HK-2 (cell line): ENCODE results near the gene RAP2A.

Experiments
- DNase-seq: peaks from one replicate; pipeline ENCODE4 v3.0.0-alpha.2; 2018; ENCODE audit not compliant: unreplicated experiment

The RAP2A gene

DNA sequence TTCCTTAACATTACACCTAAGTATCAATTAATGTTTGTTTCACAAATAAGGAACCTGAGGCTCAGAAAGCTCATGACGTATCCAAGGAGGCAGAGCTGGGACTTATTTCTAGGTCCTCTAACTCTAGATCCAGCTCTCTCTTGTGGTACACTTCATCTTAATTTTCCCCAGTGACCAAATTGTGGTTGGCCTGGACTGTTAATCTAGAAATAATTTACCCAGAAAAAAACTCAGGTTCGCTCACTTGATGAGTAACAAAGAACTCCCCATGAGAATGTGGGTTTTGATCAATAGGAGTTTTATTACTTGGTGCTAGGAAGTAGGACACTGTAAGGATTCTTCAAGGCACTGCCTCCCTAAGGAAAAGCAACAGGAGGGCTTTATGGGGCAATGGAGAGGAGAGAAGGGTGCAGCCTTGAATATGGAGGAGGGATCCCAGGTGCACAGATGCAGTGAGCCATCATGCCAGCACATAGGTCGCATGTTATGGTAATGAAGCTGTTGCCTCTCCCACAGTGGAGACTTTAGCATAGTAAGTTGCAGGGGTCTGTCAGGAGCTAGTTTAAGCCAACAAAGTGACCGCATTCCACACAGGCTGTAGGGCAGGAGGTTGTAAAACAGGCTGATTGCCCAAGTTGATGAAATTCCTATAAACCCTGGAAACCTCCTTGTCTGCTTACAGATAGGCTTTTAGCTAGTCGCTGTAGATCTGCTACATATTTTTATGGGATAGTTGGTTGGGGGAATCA, 14.7 kb downstream of the RAP2A start:
- no peak for DNase-seq

DNA sequence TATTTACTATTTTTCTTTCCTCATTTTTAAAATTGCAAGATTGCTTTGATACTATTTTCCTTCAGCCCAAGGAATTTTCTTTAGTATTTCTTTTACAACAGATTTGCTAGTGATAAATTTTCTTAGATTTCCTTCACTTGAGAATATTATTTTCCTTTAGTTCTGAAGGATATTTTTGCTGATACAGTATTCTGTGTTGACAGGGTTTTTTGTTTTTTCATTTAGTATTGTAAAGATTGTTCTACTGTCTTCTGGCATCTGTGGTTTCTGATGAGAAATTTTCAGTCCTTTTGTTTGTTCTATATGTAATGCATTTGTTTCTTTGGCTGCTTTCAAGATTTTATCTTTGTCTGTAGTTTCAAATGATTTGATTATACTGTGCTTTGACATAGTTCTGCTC, 20.7 kb downstream of the RAP2A start:
- no peak for DNase-seq

DNA sequence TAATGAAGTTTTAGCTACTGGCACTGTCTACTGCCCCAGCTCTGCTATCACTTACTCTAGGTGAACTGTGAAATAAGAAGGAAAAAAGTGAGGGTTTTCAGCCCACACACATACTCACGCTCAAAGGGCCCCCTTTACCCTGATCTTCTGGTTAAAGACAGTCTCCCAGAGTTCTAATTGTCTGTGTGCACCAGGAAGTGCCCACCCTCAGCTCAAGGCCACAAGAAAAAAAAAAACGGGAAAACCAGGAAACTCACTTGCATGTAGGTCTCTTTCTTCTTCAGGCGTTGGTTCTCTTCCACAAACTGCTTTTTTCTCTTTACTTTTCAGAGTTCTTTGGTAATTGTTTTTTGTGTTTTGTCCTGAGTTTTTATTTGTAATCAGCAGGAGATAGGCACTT, 22.1 kb downstream of the RAP2A start:
- DNase-seq: no peak

DNA sequence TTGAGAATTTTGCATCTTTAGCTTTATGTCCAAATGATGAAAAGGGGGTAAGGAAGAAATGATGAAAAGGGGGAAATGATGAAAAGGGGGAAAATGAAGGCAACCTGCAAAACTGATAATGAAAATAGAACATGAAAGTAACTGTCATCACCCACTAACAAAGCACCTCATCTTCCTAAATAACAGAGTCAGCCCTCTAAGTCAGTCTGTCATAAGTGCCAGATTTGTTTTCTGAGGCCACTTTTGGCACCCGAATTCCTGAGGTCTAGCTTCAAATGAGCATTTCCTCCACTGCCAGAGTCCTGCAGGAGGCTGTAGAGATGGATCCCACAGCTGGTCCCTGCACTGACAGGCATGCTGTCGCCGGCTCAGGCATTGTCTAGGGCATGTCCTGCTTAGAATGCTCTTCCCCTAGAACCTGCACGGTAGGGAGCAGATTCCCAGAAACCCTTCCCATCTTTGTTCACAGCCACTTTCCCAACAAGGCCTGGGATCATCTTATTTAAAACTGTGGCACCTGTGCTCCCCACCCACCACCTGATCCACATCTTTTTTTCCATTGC, 25.3 kb downstream of the RAP2A start:
- no peak for DNase-seq

DNA sequence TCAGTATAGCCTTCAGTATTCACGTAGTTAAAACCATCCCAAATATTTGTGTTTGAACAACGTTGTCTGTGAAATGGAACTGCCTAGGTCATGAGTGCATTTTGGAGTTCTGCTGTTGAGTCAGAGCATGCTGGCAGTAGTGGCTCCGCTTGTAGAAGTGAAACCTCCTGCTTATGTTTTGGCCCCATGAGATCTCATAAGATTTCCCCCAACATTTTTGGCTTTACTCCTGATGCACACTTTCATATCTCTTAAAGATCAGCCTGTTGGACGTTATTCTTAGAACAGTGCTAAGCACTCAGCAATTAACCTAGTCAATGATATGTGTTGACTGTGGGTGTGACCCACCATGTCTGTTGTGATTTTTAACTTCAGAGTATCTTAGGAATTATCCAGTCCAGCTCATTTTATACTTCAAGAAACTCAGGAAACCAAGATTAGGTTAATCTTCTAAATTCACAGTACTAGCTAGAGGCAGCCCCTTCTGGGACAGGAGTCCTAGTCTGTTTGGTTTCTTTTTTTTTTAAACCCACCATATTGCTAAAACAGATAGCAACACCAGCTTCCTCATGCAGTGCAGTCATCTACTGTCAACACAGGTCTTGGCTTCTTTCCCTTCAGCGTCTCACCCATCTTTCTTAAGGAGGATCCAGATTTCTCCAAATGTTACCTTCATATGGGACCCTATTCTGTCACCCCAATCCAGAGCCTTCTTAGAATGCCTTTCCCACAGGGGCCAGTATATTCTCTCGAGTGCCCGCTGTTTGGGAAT, 26.2 kb downstream of the RAP2A start:
- DNase-seq: no peak

DNA sequence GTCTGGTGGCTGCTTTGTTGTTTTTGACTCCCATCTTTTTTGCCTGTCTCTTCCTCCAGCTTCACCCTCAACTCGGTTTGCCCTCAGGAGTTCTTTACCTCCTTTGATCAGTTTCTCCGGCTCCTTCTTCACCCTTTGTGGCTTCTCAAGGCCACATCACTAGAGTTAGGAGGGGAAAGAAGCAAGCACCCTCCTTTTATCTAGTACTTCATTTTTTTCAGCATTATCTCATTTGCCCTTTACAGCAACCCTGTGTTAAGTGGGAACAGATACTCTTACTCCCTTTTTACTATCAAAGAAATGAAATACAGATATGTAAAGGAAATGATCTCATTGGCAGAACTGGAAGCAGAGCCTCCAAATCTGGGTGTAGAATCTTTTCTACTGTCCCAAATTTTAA, 26.9 kb downstream of the RAP2A start:
- DNase-seq: no peak

DNA sequence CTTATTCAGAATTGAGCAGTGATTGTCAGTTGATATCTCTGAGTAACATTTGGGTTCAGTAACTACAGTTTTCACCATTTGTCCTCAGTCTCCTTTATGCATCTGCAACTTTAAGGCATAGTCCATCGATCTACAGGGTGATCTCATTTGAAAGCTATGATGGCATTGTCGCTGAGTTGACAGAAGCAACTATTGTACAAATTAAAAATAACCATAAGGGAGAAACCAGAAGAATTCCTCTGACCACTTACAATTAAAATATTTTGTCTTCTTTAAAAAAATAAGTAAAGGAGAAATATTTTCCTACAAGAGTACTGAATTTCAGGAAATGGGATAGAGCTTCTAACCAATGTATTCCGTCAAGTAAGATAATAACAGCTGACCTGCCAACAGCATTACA, 30.6 kb downstream of the RAP2A start:
- no peak for DNase-seq

DNA sequence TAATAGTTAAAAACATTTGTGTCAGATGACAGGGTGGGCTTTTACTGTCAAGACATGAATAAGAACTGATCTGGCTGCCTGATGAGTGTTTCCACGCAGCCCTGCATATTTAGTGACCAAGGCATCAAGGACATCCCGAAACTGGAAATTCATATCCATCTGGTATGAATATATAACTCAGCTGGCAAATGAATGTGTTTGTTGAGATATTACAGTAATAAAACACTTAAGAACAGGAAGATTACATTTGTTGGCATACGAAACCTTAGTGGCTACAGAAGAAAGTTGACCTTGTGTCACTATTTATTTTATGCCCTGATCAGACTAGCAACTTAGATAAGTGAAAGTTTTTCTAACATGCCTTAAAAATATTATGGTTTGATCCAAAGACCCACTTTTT, 32.8 kb downstream of the RAP2A start:
- DNase-seq: no peak

DNA sequence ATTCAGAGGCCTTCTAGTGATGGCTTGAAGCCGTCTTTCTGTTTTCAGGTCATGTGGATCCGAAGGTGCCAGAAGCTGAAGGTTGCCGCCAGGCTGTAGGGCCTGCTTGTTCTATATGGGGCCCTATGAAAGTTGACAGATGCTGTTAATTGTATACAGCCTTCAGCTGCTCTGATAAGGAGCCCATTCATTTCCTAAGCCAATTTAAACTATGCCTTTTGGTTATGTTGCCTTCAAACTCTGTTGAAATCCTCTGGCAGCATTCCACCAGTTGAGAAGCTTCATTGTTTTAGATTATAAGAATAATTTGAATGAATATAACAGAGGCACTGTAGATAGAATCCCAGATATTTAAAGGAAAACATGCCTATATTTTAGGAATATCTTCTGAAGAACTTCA, 34.4 kb downstream of the RAP2A start:
- no peak for DNase-seq

DNA sequence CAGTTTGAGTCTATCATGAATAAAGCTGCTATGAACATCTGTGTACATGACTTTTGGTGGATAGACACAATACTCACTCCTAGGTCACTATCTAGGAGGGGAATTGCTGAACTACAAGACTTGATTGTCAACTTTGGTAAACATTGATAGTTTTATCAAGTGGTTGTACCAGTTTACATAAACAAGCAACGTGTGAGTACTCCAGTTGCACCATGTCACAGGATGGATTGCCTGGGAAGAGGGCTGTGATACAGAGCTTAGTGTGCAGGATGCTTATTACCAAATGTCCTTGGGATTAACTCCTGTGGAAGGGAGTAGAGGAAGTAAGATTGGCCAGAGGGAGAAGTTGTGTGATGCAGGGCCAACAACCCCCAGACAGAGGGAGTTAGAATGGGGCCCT, 37.7 kb downstream of the RAP2A start:
- no peak for DNase-seq

DNA sequence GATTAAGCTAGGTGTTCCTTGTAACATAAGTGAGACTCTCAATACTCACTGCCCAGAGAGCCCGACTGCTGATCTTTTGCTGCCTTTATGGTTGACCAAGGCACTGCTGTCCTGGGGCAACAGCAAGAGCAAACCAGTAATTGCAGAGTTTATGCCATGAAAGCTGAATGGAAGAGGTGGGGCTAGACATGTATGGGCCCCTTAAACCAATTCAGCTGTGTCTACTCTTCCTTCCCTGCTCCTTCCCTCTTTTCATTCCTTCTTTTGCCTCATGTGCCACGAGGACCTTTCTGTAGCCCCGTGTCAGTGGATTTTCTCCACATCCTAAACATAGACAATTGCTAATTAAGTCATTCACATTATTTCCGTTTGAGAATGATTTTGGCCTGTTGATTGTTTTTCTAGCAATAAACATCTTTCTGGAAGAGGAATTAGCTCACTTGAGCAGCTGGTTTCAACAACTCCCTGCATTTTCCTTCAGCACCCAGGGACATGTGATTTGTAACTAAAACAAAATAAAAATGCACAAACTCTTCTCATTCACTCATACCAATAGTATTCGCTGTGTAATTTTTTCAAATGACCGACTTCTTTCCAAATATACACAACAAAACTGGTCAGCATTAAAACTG, 40.5 kb downstream of the RAP2A start:
- DNase-seq: no peak

DNA sequence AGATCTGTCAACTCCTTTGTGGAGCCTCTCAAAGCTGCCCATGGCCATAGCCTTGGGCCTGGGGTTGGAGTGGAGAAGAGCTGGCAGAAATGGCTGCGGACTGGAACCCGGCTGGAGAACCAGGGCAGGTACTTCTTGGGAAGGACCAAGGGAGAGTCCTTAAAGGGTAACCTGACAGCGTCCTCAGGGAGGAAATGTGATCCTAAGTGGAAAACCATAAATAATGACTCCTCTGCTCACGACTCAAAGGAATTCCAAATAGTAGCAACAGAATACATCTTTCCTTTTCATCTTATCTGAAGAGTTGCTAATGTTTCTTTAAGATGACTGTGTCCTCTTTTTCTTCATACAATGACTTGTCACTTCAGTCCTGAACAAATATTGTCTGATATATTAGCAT, 41.0 kb downstream of the RAP2A start:
- no peak for DNase-seq

DNA sequence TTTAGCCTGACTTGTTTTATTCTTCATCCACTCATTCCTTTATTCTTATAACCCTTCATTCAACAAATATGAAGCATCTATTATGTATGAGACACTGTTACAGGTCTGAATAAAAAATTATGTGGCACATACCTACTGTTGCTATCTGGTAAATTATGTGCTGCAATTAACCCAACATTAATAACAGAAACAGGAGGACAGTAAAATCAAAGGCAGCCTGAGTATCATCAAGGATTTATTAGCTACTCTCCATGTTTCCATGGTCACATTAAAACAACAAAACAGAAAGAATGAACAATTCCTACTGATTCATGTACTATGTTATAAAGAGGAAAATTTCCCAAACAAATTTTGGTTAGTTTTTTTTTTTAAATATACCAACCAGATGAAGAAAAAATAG, 43.9 kb downstream of the RAP2A start:
- no peak for DNase-seq

DNA sequence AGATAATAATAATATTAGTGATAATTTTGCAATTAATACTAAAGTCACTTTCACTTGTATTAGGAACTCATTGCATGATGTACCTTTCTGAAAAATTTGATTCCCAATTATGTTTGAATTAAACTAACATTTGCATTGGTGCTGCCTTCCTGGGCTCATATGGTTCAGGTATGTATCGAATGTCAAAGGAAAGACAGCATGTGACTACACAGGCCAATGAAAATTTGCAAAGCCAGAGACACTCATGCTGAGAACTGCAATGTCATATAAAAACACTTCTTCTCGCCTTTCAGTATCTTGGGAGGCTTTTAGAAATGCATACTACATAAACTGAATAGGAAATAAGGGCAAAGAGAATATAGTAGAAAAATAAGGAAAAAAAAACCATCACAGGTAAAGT, 44.3 kb downstream of the RAP2A start:
- DNase-seq: no peak

DNA sequence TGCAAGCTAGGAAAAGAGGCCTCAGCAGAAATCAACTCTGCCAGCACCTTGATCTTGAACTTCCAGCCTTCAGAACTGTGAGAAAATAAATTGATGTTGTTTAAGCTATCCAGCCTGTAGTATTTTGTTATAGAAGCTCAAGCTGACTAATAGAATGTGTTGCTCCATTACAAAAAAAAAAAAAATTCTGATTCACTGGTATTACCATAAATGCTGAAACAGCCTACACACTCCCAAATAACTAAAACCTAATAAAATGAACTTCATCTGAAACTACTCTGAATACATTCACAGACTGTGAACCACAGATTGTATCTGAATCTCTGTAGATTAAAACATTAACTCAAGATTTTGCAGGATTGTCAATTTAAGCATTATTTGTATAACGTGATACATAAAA, 49.5 kb downstream of the RAP2A start:
- no peak for DNase-seq

DNA sequence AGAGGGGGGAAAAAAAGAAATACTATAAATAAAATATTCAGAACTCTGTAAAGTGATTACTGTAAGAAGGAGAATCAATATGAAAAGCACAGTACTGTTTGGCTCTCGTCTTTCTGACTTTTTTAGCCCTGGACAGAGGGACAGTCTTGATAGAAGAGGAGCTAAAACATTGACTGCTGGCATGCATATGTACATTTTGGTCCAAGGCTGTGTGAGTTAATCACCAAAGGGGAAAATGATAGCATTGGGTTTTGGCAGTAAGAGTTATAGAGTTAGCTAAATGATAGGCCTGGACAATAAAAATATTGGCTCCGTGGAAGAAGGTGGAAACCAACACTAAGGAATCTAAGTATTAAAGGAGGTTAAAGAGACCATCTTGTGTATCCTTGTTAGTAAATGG, 50.3 kb downstream of the RAP2A start:
- DNase-seq: no peak

DNA sequence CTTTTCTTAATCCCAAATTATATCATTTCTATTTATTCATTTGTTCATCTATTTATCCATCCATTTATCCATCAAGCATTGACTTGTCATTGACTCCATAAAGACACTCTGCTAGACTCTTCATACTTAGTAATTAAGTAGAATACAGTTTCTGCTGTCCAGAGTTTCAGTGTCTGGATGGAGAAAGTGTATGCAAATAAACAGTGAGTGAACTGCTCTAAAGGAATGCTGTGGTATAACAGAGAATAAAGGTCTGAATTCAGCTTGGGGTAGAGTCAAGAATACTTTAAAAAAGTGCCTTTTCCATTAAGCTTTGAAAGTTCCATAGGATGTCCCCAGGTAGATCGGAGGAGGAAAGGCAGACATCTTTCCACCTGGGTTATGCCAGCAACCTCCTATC, 51.4 kb downstream of the RAP2A start:
- DNase-seq: no peak

DNA sequence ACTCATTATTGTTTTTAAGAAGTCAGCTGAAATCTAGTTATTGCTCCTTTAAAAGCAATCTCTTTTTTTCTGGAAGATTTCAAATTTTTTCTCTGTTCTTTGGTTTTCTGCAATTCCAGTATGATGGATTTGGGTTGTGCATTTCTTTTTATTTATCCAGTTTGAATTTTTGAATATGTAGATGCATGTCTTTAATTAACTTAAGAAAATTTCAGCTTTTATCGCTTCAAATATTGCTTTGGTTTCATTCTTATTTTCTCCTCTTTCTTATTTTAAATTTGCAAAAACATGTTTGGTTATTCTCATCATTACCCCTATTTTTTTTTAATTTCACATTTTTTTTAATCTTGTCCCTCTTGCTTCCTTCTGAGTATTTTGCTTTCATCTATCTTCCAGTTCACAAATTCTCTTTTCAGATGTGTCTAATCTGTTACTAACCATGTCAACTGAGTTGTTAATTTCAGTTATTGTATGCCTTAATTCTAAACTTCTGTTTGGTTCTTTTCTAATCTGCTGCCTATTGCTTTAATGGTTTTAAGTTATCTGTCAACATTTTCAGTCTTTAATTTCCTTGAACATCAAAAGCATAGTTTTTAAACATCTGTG, 56.8 kb downstream of the RAP2A start:
- no peak for DNase-seq

DNA sequence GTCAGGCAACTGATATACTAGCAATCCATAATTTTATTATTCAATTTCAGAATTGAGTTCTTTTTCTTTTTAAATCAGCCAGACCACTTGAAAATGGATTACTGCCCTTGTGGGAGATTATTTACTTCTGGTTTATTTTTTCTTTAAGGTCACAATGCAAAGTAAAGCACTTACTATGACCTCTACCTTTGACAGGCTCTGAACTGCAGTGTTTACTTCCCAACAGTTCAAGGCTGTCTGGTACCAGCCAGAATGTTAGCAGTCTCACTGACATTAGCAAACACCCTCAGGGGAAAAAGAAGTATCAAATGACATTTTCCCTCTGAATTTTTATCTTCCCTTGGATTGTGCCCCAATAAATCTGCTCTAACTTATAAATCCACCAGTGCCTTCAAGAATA, 57.5 kb downstream of the RAP2A start:
- DNase-seq: no peak

DNA sequence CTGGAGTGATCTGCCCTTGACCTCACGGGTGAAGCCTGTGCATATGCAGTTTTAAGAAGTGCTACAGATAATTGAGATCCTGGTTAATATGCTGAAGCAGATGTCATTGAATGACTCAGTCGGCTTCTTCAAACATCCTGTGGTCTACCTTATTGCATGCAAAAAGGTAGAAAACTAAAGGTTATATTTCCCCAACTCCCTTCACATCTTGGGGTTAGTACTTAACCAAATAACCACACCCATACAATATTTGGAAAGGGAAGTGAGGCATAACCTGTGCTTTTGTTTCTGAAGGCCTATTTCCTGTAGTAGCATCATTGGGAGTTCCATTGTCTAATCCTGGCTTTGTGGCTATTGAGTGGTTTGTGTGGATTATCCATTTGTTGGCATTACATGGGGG, 58.3 kb downstream of the RAP2A start:
- no peak for DNase-seq

DNA sequence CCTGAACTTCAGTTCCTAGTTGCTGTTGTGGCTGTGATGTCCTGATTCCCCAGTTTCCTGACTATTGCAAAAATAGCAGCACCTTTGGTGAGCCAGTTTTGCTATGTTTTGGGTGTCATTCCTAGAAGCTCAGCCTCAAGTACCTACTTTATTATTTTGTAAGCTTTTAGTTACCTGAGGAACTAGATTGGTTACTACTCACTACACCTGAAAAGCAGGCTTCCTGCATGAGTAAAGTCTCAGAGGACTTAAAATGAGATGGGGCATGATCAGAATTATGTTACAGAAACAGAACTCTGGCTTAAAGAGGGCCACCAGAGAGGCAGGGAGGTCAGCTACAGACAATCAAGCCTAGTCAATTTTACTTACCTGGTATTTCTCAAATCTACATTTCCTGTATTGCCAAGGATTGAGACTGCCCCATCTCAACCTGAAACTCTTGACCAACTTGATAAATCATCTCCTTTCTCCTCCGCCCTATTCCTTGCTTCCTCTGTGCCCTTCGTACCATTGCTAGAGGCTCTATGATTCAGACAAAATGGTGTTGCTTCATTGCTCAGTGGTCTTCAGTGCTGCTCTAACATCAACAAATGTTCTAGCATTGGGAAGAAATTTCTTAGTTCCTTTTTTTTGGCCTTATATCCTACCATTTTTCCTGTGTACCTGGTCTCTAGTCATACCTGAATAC, 58.9 kb downstream of the RAP2A start:
- DNase-seq: no peak

DNA sequence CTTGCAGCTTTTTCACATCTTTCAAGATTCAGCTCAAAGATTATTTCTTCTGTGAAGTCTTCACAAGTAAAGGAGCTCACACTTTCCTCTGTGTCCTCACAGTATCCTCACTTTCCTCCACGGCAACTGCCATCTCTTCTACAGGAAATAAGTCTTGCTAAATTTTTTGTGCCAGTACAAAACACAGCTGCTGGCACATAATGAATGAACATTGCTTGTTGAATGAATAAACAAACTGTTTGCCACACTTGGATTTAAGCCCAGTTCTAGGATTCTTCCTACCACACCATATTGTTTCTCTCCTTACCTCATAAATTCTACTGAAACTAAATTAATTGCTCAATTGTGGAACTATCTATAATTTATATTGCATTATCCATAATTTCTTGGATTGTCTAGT, 59.5 kb downstream of the RAP2A start:
- no peak for DNase-seq
